Subcutaneous abdominal adipose tissue (tissue), 5 donors: ENCODE results near the gene LDLRAD3.

Source experiments
- H3K27ac ChIP-seq: one replicate; pipeline ENCODE4 v1.7.0; 2013; ENCODE audit warnings: low read depth, mild to moderate bottlenecking, inconsistent platforms, low read length, moderate library complexity
- H3K27me3 ChIP-seq, 5 donors: one replicate each; pipeline ENCODE4 v1.7.0; 2013; ENCODE audit warnings: low read length in 5 of 5, inconsistent platforms in 1 of 5; ENCODE audit not compliant: control insufficient read depth in 5 of 5, insufficient read depth in 4 of 5
- H3K36me3 ChIP-seq, 5 donors: one replicate each; pipeline ENCODE4 v1.7.0; 2013; ENCODE audit warnings: low read length in 5 of 5; ENCODE audit not compliant: control insufficient read depth in 5 of 5, insufficient read depth in 5 of 5
- H3K4me1 ChIP-seq, 5 donors: one replicate each; pipeline ENCODE4 v1.7.0; 2013; ENCODE audit warnings: low read length in 5 of 5, mild to moderate bottlenecking in 3 of 5, moderate library complexity in 1 of 5; ENCODE audit not compliant: control insufficient read depth in 5 of 5, insufficient read depth in 5 of 5
- H3K4me3 ChIP-seq, 5 donors: one replicate each; pipeline ENCODE4 v1.7.0; 2013; ENCODE audit warnings: low read length in 5 of 5, low read depth in 1 of 5
- H3K9ac ChIP-seq, 5 donors: one replicate each; pipeline ENCODE4 v1.7.0; 2013; ENCODE audit warnings: low read length in 5 of 5, mild to moderate bottlenecking in 4 of 5, moderate library complexity in 3 of 5
- H3K9me3 ChIP-seq, 5 donors: one replicate each; pipeline ENCODE4 v1.7.0; 2013; ENCODE audit warnings: low read length in 5 of 5; ENCODE audit not compliant: control insufficient read depth in 5 of 5
- donor health status: healthy.
- donor health status: healthy.
- donor health status: healthy.
- donor health status: healthy.
- donor health status: healthy.

Gene LDLRAD3

DNA sequence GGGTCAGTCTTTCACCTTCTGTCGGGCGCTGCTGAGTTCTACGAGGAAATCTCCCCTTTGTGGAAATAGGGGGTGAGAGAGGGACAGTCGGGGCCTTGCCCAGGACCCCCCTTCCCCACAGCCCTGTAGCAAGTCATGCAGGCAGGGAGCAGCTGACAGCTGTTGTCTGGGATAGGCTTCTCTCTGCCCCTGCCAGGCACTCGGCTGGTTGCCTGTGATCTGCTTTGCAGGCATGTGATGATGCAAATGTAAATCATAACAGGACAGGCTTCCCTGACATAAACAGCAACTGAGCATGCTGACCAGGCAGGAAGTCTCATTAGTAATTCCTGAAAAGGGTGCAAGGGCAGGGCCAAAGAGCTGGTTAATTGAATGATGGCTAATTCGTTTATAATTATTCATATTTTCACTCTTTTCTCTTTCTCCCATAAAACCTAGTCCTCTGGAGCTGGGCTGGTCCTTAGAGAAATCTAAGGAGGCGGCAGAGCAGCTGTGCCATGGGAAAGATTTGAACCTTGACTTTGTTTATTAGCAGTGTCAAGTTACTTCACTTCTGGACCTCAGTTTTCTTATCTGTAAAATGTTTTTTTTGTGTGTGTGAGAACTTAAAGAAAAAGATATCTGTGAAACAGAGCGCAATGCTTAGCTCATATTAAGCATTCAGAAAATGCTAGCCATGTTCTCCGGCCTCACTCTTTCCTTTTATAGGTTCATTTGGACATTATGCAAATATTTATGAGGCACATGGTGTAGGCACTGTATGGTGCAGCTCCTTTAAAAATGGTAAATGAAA is 129.7 kb downstream of the LDLRAD3 start:
- Histone ChIP-seq H3K36me3 (no peaks in the 10 kb centered on the region), H3K9ac (no peak overlapping the region), H3K4me3 (no peak overlapping the region), H3K27me3 (no peaks in the 10 kb centered on the region), H3K4me1 (peaks cover 3 to 43% (median 33%) of the 10 kb centered on the region in 5 donors), H3K9me3 (no peaks in the 10 kb centered on the region), H3K27ac (peak overlapping the region; percentile 7)

DNA sequence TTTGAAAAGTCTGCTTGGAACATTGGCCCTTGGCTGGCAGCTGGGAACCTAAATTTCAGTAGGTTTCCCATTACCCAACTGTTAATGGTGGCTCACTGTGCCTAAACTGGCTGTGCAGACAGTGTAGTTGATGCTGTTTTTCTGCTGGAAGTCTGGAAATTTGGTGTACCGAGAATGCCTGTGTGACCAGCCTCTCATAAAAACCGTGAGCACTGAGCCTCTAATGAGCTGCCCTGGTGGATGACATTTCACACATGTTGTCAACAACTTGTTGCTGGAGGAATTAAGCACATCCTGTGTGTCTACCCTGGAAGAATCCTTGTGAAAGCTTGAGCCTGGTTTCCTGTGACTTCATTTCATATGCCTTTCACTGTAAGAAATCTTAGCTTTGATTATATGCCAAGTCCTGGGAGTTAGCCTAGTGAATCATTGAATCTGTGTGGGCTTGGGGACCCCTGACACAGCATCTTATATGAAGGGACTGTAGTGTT is 131.1 kb downstream of the LDLRAD3 start:
- Histone ChIP-seq H3K9ac (no peak overlapping the region), H3K9me3 (no peaks in the 10 kb centered on the region), H3K27me3 (no peaks in the 10 kb centered on the region), H3K36me3 (no peaks in the 10 kb centered on the region), H3K4me1 (peaks cover 3 to 32% (median 21%) of the 10 kb centered on the region in 5 donors), H3K27ac (no peak overlapping the region), H3K4me3 (no peak overlapping the region)

DNA sequence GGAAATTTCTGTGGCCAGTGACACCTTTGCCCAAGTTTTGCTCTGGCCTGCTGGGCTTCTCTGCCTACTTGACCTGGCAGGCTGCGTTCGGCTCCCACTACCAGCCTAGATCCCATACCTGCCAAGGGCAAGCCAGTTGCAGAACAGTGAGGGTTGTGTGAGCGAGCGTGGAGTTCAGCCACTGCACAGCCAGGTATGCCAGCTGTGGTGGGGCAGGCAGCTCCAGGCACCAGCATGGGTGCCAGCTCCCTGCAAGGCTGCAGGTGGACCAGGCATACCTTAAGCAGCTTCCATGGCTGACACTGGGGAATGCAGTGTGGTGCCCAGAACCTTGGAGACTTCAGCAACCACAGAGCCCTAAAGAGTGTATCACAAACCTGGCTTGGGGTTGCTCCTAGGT is 133.5 kb downstream of the LDLRAD3 start:
- H3K9ac ChIP-seq, result no peak overlapping the region
- H3K27ac ChIP-seq, result no peak overlapping the region
- peaks cover under 1 to 8% (median 2%) of the 10 kb centered on the region in 5 donors for H3K36me3 ChIP-seq
- no peaks in the 10 kb centered on the region for H3K27me3 ChIP-seq
- peaks cover 3 to 32% (median 21%) of the 10 kb centered on the region in 5 donors for H3K4me1 ChIP-seq
- H3K9me3 ChIP-seq, result no peaks in the 10 kb centered on the region
- no peak overlapping the region for H3K4me3 ChIP-seq

DNA sequence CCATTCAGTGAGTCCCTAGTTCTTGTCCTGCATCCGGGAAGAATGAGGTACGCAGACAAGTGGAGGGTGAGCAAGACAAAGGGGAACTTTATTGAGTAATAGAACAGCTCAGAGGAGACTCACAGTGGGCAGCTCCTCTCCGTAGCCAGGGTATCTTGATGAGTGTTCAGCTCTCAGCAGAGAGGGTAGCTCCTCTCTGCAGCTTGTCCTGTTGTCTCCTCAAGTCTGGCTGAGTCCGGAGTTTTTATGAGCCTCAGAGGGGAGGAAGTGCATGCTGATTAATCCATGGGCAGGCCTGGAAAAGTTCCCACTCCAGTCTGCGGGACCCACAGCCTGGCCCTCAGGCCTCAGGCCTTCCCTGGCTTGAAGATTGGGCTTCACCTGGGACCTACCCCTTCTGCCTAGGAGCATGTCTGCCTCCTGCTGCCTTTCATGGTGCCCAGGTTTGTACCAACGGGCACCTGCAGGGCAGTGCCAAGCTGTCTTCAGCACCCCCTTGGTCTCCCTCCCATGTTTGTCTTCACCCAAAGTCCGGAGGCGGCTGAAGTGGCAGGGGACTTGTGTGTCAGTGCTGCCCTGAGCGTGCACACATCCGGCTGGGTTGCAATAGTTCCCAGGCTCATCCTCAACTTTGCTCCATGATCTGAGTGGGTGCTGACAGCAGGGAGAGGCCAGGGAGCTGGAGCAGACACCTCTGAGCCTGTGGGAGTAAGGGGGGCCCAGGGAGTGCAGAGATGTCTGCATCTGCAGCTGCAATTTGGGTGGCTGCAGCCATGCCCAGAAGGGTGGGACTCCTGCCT is 134.2 kb downstream of the LDLRAD3 start:
- Histone ChIP-seq H3K27ac (no peak overlapping the region), H3K36me3 (peaks cover 6 to 14% (median 9%) of the 10 kb centered on the region in 5 donors), H3K4me1 (peaks cover 3 to 28% (median 19%) of the 10 kb centered on the region in 5 donors), H3K27me3 (no peaks in the 10 kb centered on the region), H3K9ac (no peak overlapping the region), H3K4me3 (no peak overlapping the region), H3K9me3 (no peaks in the 10 kb centered on the region)

DNA sequence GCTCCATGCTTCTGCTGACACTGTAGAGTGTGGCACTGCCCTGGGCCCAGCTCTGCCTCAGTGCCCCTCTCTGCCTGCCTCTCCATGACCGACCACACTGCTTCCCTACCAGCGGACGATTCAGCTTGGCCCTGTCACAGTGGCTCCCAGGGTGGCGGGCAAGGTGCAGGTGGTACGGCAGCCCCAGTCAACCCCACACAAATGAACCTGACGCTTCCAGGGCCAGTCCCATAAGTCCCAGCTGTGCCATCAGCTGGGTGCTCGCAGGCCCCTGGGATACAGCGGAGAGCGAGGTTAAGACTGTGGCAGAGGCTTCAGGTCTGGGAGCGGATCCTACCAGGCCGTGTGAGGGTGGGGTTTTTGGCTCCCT is 134.8 kb downstream of the LDLRAD3 start:
- Histone ChIP-seq H3K4me3 (no peak overlapping the region), H3K9me3 (no peaks in the 10 kb centered on the region), H3K4me1 (peaks cover 3 to 23% (median 13%) of the 10 kb centered on the region in 5 donors), H3K27me3 (no peaks in the 10 kb centered on the region), H3K9ac (no peak overlapping the region), H3K27ac (no peak overlapping the region), H3K36me3 (peaks cover 7 to 15% (median 9%) of the 10 kb centered on the region in 5 donors)

DNA sequence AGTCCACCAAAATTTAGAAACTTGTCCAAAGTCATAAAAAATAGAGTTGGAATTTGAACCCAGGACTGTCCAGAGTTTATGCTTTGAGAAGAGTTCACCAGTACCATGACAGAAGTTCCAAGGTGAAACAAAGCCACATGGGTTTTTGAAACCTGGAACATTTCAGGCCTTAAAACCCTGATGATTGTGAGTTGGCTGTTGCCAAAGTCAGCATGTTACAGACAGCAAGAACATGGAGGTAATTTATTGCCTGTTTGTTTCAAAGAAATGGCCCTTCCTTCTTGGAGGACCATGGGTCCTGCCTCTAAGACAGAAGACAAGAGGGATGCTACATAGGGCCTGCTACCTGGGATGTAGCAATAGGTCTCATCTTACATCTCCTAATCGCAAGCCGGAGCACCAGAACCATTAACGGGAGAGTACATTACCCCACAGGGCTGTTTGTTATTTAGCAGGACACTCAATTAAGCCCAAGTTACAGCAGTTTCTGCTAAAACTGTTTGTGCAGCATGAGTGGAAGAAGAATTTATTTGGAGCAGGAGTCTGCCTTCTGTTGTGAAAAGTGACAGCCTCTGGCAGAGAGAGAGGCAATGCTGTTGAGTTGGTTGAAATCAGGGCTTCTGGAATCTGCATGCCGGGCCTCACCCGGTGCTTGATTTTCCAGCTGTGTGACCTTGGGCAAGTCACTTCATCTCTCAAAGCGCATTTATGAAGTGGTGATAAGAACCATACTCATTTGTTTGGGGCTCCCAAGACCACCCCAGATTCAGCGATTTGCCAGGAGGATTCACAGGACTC is 136.2 kb downstream of the LDLRAD3 start:
- H3K9ac ChIP-seq, result no peak overlapping the region
- H3K27ac ChIP-seq, result no peak overlapping the region
- H3K9me3 ChIP-seq, result no peaks in the 10 kb centered on the region
- no peaks in the 10 kb centered on the region for H3K27me3 ChIP-seq
- H3K36me3 ChIP-seq, result peaks cover 8 to 15% (median 10%) of the 10 kb centered on the region in 5 donors
- peaks cover 0 to 14% (median 2%) of the 10 kb centered on the region in 5 donors for H3K4me1 ChIP-seq
- no peak overlapping the region for H3K4me3 ChIP-seq

DNA sequence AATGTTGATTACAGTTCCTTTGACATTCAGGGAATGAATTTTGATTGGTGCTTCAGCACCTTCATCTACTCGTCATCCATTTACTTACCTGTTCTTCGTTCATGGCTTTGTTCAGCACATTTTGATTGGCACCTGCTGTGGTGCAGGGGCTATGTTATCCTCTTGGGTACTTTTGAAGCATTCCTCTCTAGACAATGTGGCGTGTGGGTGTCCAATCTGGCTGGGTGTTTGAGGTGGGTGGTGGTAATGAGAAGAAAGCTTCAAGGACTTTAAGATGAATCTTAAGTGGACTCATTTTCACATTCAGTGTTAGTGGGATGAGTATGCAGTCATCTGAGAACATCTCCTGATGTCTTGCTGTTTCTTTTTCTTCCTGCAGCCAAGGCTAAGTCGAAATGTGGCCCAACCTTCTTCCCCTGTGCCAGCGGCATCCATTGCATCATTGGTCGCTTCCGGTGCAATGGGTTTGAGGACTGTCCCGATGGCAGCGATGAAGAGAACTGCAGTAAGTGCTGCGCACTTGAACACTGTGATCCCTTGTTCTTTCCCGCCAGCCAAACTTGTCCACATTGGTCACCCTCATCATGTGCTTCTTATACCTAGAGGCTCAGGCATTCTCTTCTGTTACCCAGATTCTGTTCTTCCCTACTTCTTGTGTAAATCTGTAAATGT is 137.5 kb downstream of the LDLRAD3 start:
- peaks cover 8 to 15% (median 10%) of the 10 kb centered on the region in 5 donors for H3K36me3 ChIP-seq
- H3K9ac ChIP-seq, result no peak overlapping the region
- H3K9me3 ChIP-seq, result no peaks in the 10 kb centered on the region
- no peak overlapping the region for H3K27ac ChIP-seq
- peaks cover 0 to 14% (median 0%) of the 10 kb centered on the region in 5 donors for H3K4me1 ChIP-seq
- no peak overlapping the region for H3K4me3 ChIP-seq
- H3K27me3 ChIP-seq, result no peaks in the 10 kb centered on the region

DNA sequence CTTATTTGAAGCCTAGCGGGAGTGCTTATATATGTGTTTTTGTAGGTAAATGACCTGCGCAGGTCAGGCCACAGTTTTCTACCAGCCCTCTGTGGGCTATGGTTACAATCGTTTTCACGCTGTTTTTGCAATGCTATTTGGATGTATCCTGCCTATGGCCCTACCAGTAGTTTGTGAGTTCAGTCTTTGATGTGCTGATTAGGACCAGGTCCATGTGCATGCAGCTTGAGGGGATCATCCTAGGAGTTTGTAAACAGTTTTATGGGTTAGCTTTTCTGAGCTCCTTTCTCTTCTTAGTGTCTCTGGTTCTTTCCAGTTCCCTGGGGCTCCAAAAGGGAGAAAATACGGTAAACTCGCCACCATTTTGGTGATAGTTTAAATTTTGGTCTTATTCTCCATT is 142.5 kb downstream of the LDLRAD3 start:
- H3K36me3 ChIP-seq, result peaks cover 8 to 19% (median 13%) of the 10 kb centered on the region in 5 donors
- no peaks in the 10 kb centered on the region for H3K9me3 ChIP-seq
- H3K27me3 ChIP-seq, result no peaks in the 10 kb centered on the region
- H3K4me3 ChIP-seq, result no peak overlapping the region
- H3K4me1 ChIP-seq, result peaks cover 0 to 17% (median 7%) of the 10 kb centered on the region in 5 donors
- H3K9ac ChIP-seq, result no peak overlapping the region
- no peak overlapping the region for H3K27ac ChIP-seq

DNA sequence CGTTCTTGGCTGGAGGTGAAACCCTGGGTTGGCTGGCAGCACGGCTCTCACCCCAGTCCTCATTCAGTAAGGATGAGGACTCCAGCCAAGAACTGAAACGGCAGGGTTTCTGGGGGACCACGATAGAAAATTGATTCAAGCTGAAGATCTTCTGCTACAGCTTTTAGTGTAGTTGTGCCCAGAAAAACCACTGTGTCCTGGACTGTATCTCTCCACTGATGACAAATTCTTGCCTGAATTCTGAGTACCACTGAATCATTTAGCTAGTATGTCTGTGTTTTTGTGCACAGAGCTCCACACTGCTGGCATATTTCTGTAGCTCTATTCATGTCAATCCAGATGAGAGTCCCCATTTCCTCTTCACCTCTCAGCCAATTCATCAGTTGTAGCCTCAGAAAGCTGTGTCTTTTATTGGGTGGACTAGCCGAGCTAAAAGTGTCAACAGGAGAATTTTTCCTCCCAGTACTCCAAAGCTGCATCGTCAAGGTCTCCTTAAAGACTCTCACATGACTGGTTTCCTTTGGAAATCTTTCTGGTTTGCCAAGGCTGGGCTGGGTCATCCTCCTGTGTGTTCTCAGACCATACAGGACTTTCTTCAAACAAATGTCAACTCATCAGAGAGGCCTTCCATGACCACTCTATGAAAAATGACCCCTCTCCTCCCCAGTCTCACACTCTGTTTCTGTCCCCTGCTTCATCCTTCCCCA is 144.6 kb downstream of the LDLRAD3 start:
- Histone ChIP-seq H3K9ac (no peak overlapping the region), H3K36me3 (peaks cover 0 to 6% (median 4%) of the 10 kb centered on the region in 5 donors), H3K4me1 (peaks cover 0 to 17% (median 7%) of the 10 kb centered on the region in 5 donors), H3K27ac (no peak overlapping the region), H3K9me3 (peaks cover 0 to under 1% (median 0%) of the 10 kb centered on the region in 5 donors), H3K27me3 (no peaks in the 10 kb centered on the region), H3K4me3 (no peak overlapping the region)
